ENCODE data around the gene SIGLEC8.
"Not testable (repeated sequence)": the region's sequence is repeated elsewhere in the genome, so short reads cannot be mapped to it uniquely, and the experiment has no call there.

- TF ChIP-seq CTCF (IDR thresholded peaks at IDR 0.05 in 2 of 3, conservative IDR thresholded peaks at IDR 0.05 in 1 of 3; ENCODE audit: control insufficient read depth in 2 of 3, extremely low read depth in 1 of 3, insufficient read depth in 1 of 3, low read depth in 3 of 3, low read length in 3 of 3); POLR2A (IDR thresholded peaks at IDR 0.05; ENCODE audit: low read depth, low read length); CHD2 (IDR thresholded peaks at IDR 0.05; ENCODE audit: borderline replicate concordance, low read depth, low read length); ZZZ3 (IDR thresholded peaks at IDR 0.05; ENCODE audit: control insufficient read depth, insufficient read length, low read depth); RAD21 (IDR thresholded peaks at IDR 0.05; ENCODE audit: insufficient read depth, low read depth, low read length); NRF1 (conservative IDR thresholded peaks at IDR 0.05; ENCODE audit: low read depth, low read length): not testable (repeated sequence)
Observed at GRCh38 chr19:51447510-51447909, 10.7 kb downstream of the SIGLEC8 start.
